ENCODE results near the gene OR7C1.

GRCh38 chr19:14830702-14831101, 4.3 kb downstream of the OR7C1 start:
- no peak for TF ChIP-seq CTCF (IDR thresholded peaks at IDR 0.05)
- no peak for TF ChIP-seq POLR2A (IDR thresholded peaks at IDR 0.05; ENCODE audit: low read depth)
- TF ChIP-seq EP300 (IDR thresholded peaks at IDR 0.05) = no peak
- TF ChIP-seq POLR2AphosphoS5 (IDR thresholded peaks at IDR 0.05) = no peak

All from esophagus muscularis mucosa (tissue), 4 donors.